Ascending aorta (tissue), 2 donors: ENCODE data around the gene TMEM101. TPM values are rescaled to one million over a fixed set of nuclear protein-coding genes. Genes with fewer than 3 reads are reported as not detected.
"Not testable (repeated sequence)": the region's sequence is repeated elsewhere in the genome, so short reads cannot be mapped to it uniquely, and the experiment has no call there.

Experiments
- DNase-seq, 2 donors: peaks; one replicate each; pipeline ENCODE4 v3.0.0-alpha.2; 2019; ENCODE audit warnings: low spot score in 2 of 2
- H3K27ac ChIP-seq, 2 donors: fragments of 200-600 bp; sonication (generic); one replicate each; pipeline ENCODE4 v1.5.1; 2016 to 2017; ENCODE audit warnings: mild to moderate bottlenecking in 1 of 2
- H3K27me3 ChIP-seq: fragments of 200-600 bp; sonication (generic); one replicate; pipeline ENCODE4 v1.5.1; 2017
- H3K36me3 ChIP-seq, 2 donors: fragments of 200-600 bp; sonication (generic); one replicate each; pipeline ENCODE4 v1.5.1; 2016
- H3K4me1 ChIP-seq, 2 donors: fragments of 200-600 bp; sonication (generic); one replicate each; pipeline ENCODE4 v1.5.1; 2016 to 2017; ENCODE audit warnings: mild to moderate bottlenecking in 1 of 2
- H3K4me3 ChIP-seq, 2 donors: fragments of 200-600 bp; sonication (generic); one replicate each; pipeline ENCODE4 v1.5.1; 2016 to 2017; ENCODE audit warnings: mild to moderate bottlenecking in 1 of 2
- H3K9me3 ChIP-seq, 2 donors: fragments of 200-600 bp; sonication (generic); one replicate each; pipeline ENCODE4 v1.5.1; 2016
- intact Hi-C: fragments of 100-400 bp; cut with DNase I; formaldehyde crosslinking; loops from one replicate; pipeline ENCODE4 v1.15.1; 2023
- total RNA-seq: library from RNA; depleted of rRNA; stranded (reverse); fragments of >200 nt; gene quantifications from one replicate; pipeline ENCODE4 v1.1.0, GENCODE V29; 2016
- TF ChIP-seq, protein P1 (sequence below), 3 experiments: fragments of 200-600 bp in 2 of 3; fragments of 450-650 bp in 1 of 3; sonication (generic) in 2 of 3; IDR thresholded peaks; one replicate each; pipeline ENCODE4 v1.5.1; 2016 to 2019; ENCODE audit warnings: antibody characterized with exemption in 3 of 3, mild to moderate bottlenecking in 1 of 3, moderate library complexity in 1 of 3

TMEM101 gene
- total RNA-seq, 1 donor from 2014 or later, result 11.0 TPM

- Histone ChIP-seq H3K27me3 (no peaks in the 10 kb centered on the region), H3K4me1 (no peaks in the 10 kb centered on the region), H3K9me3 (no peaks in the 10 kb centered on the region), H3K36me3 (no peaks in the 10 kb centered on the region), H3K27ac (no peak overlapping the region), H3K4me3 (no peak overlapping the region)
- intact Hi-C loops, result no loop called here
- TF ChIP-seq, protein P1, sequence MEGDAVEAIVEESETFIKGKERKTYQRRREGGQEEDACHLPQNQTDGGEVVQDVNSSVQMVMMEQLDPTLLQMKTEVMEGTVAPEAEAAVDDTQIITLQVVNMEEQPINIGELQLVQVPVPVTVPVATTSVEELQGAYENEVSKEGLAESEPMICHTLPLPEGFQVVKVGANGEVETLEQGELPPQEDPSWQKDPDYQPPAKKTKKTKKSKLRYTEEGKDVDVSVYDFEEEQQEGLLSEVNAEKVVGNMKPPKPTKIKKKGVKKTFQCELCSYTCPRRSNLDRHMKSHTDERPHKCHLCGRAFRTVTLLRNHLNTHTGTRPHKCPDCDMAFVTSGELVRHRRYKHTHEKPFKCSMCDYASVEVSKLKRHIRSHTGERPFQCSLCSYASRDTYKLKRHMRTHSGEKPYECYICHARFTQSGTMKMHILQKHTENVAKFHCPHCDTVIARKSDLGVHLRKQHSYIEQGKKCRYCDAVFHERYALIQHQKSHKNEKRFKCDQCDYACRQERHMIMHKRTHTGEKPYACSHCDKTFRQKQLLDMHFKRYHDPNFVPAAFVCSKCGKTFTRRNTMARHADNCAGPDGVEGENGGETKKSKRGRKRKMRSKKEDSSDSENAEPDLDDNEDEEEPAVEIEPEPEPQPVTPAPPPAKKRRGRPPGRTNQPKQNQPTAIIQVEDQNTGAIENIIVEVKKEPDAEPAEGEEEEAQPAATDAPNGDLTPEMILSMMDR (IDR thresholded peaks at IDR 0.05), result no peak
- no peak for DNase-seq
Measured at GRCh38 chr17:43975898-43976297, 38.9 kb downstream of the TMEM101 start.

- TF ChIP-seq, protein P1 (IDR thresholded peaks at IDR 0.05), result no peak
- intact Hi-C loops, result no loop called here
- Histone ChIP-seq H3K27me3 (no peaks in the 10 kb centered on the region), H3K4me3 (no peak overlapping the region), H3K4me1 (no peaks in the 10 kb centered on the region), H3K36me3 (no peaks in the 10 kb centered on the region), H3K27ac (no peak overlapping the region), H3K9me3 (no peaks in the 10 kb centered on the region)
- no peak for DNase-seq
Measured at GRCh38 chr17:43974382-43975266, 40.1 kb downstream of the TMEM101 start.

GRCh38 chr17:43972444-43973212 is 42.1 kb downstream of the TMEM101 start:
- H3K4me3 ChIP-seq, DNase-seq: not testable (repeated sequence)

GRCh38 chr17:43971436-43971835 is 43.3 kb downstream of the TMEM101 start:
- DNase-seq, H3K4me3 ChIP-seq, H3K27ac ChIP-seq, H3K27me3 ChIP-seq, H3K9me3 ChIP-seq, H3K4me1 ChIP-seq, H3K36me3 ChIP-seq, intact Hi-C loops: not testable (repeated sequence)

More at GRCh38 chr17:43972444-43973212, 42.1 kb downstream of the TMEM101 start:
- H3K27me3 ChIP-seq, H3K9me3 ChIP-seq, H3K4me1 ChIP-seq, H3K36me3 ChIP-seq, intact Hi-C loops, H3K27ac ChIP-seq: not testable (repeated sequence)

GRCh38 chr17:43970366-43970765 is 44.4 kb downstream of the TMEM101 start:
- H3K36me3 ChIP-seq, result no peaks in the 10 kb centered on the region
- intact Hi-C loops, result no loop called here
- TF ChIP-seq, protein P1 (IDR thresholded peaks at IDR 0.05), result no peak
- H3K4me3 ChIP-seq, result no peak overlapping the region
- H3K4me1 ChIP-seq, result no peaks in the 10 kb centered on the region
- no peaks in the 10 kb centered on the region for H3K9me3 ChIP-seq
- H3K27me3 ChIP-seq, result no peaks in the 10 kb centered on the region
- DNase-seq, result no peak
- H3K27ac ChIP-seq, result no peak overlapping the region

DNA sequence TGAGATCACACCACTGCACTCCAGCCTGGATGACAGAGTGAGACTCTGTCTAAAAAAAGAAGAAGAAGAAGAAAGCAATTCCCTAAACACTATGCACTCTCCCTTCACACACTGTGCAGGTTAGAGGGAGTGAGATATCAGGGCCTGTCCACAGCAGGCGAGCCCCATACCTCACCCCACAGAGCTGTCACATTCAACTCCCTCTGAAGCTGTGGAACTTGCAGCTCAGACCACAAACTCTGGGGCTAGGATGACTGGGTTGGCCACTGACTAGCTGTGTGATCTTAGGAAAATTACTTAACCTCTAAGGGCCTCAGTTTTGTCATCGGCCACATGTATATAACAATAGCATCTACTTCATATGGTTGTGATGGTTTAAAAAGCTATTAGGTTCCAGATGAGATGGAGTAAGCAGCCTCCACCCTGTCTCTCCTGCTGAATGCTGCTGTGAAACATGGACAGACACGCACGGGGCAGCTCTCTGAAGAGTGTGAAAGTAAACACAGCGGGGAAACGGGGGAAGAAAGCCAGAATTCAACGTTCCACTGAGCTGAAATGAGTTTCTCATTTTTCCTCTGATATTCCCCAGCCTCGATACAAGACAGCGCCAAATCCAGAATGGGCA is 47.4 kb downstream of the TMEM101 start:
- DNase-seq, result no peak
- Histone ChIP-seq H3K4me1 (no peaks in the 10 kb centered on the region), H3K36me3 (no peaks in the 10 kb centered on the region), H3K9me3 (no peaks in the 10 kb centered on the region), H3K4me3 (no peak overlapping the region), H3K27me3 (no peaks in the 10 kb centered on the region), H3K27ac (no peak overlapping the region)
- TF ChIP-seq, protein P1 (IDR thresholded peaks at IDR 0.05), result no peak
- intact Hi-C loops, result no loop called here
